Astrocyte of the spinal cord (primary cell): ENCODE measurements around the gene TAF3.

Experiments
- DNase-seq: peaks from one replicate; pipeline ENCODE4 v3.0.0; 2011; ENCODE audit warnings: low read depth, low spot score
- H3K4me3 ChIP-seq: 2 replicates; pipeline ENCODE4 v1.5.1; 2011; ENCODE audit warnings: low read depth, mild to moderate bottlenecking, low read length, moderate library complexity
- CTCF ChIP-seq: IDR thresholded peaks from 2 replicates; pipeline ENCODE4 v1.5.1; 2012; ENCODE audit warnings: low read depth, mild to moderate bottlenecking, low read length, inconsistent platforms
- in situ Hi-C: cut with HindIII; loops from 2 replicates; pipeline ENCODE4 v1.10.0; 2017; ENCODE audit warnings: low sequenced_read_pairs

TAF3 gene

GRCh38 chr10:8056871-8057331 lies 238.6 kb downstream of the TAF3 start:
- no peak for DNase-seq
- peak overlapping the region; percentile 45 for H3K4me3 ChIP-seq

GRCh38 chr10:8057636-8058273 lies 239.4 kb downstream of the TAF3 start:
- DNase-seq, result no peak
- no peak for TF ChIP-seq CTCF
- no peak overlapping the region for H3K4me3 ChIP-seq
- in situ Hi-C loops, result no loop called here

More at GRCh38 chr10:8056871-8057331, 238.6 kb downstream of the TAF3 start:
- TF ChIP-seq CTCF, result no peak
- in situ Hi-C loops, result no loop called here

- no peak for TF ChIP-seq CTCF
- no peak overlapping the region for H3K4me3 ChIP-seq
- in situ Hi-C loops, result no loop called here
- no peak for DNase-seq
Observed at GRCh38 chr10:8058274-8059111, 240.2 kb downstream of the TAF3 start.

GRCh38 chr10:8059191-8059936 lies 241.1 kb downstream of the TAF3 start:
- DNase-seq, result no peak
- no peak overlapping the region for H3K4me3 ChIP-seq
- in situ Hi-C loops, result no loop called here
- no peak for TF ChIP-seq CTCF

- in situ Hi-C loops, result no loop called here
- H3K4me3 ChIP-seq, result no peak overlapping the region
- no peak for TF ChIP-seq CTCF
- peak; percentile 59 for DNase-seq
Observed at GRCh38 chr10:8060010-8060703, 241.9 kb downstream of the TAF3 start.

GRCh38 chr10:8060704-8061121 lies 242.4 kb downstream of the TAF3 start:
- no peak overlapping the region for H3K4me3 ChIP-seq
- in situ Hi-C loops, result no loop called here
- DNase-seq, result no peak
- TF ChIP-seq CTCF, result no peak
